Measurements from ENCODE around the gene QRICH2.
"Not testable (repeated sequence)": the region's sequence is repeated elsewhere in the genome, so short reads cannot be mapped to it uniquely, and the experiment has no call there.

Gene QRICH2

GRCh38 chr17:76329664-76330063 lies 21.6 kb upstream of the QRICH2 start:
- no peak for DNase-seq

GRCh38 chr17:76327696-76328095 lies 19.6 kb upstream of the QRICH2 start:
- DNase-seq, result no peak

- no peak for DNase-seq
Observed at GRCh38 chr17:76326306-76326705, 18.2 kb upstream of the QRICH2 start.

GRCh38 chr17:76318586-76318985 lies 10.5 kb upstream of the QRICH2 start:
- DNase-seq, result no peak

GRCh38 chr17:76317535-76317934 lies 9.5 kb upstream of the QRICH2 start:
- no peak for DNase-seq

- DNase-seq, result no peak
Observed at GRCh38 chr17:76314392-76315227, 6.5 kb upstream of the QRICH2 start.

- DNase-seq, result no peak
Observed at GRCh38 chr17:76312735-76313134, 4.7 kb upstream of the QRICH2 start.

GRCh38 chr17:76309461-76309860 lies 1.4 kb upstream of the QRICH2 start:
- no peak for DNase-seq

GRCh38 chr17:76307299-76307965 lies 644 bp downstream of the QRICH2 start:
- no peak for DNase-seq

GRCh38 chr17:76305135-76305454 lies 3.0 kb downstream of the QRICH2 start:
- DNase-seq, result not testable (repeated sequence)

GRCh38 chr17:76304226-76305134 lies 3.6 kb downstream of the QRICH2 start:
- DNase-seq, result no peak

- DNase-seq, result no peak
Observed at GRCh38 chr17:76297436-76297835, 10.6 kb downstream of the QRICH2 start.

- no peak for DNase-seq
Observed at GRCh38 chr17:76296889-76297288, 11.2 kb downstream of the QRICH2 start.

- DNase-seq, result no peak
Observed at GRCh38 chr17:76296186-76296585, 11.9 kb downstream of the QRICH2 start.

- no peak for DNase-seq
Observed at GRCh38 chr17:76293106-76293505, 15.0 kb downstream of the QRICH2 start.

GRCh38 chr17:76292567-76292966 lies 15.5 kb downstream of the QRICH2 start:
- DNase-seq, result no peak

GRCh38 chr17:76281573-76282371 lies 26.3 kb downstream of the QRICH2 start:
- DNase-seq, result no peak

- DNase-seq, result no peak
Observed at GRCh38 chr17:76280650-76281049, 27.4 kb downstream of the QRICH2 start.

- no peak for DNase-seq
Observed at GRCh38 chr17:76279742-76280287, 28.3 kb downstream of the QRICH2 start.

- DNase-seq, result peak; percentile 85
Observed at GRCh38 chr17:76278952-76279741, 28.9 kb downstream of the QRICH2 start.

GRCh38 chr17:76278268-76278908 lies 29.7 kb downstream of the QRICH2 start:
- no peak for DNase-seq

Measured in CD4-positive, alpha-beta T cell treated with Interleukin-12 subunit alpha and Interleukin-12 subunit beta, for 1 hour (primary cell).